Parathyroid adenoma (tissue), 2 donors: Measurements from ENCODE around the gene SPHKAP.

Source experiments
- H2AFZ ChIP-seq: fragments of 300-600 bp; sonication (generic); one replicate; pipeline ENCODE4 v1.7.0; 2017; ENCODE audit warnings: antibody characterized with exemption, mild to moderate bottlenecking
- H3K27ac ChIP-seq: fragments of 300-600 bp; sonication (generic); one replicate; pipeline ENCODE4 v1.7.0; 2017
- H3K27me3 ChIP-seq: fragments of 300-600 bp; sonication (generic); one replicate; pipeline ENCODE4 v1.7.0; 2017; ENCODE audit warnings: low read length; ENCODE audit not compliant: control insufficient read depth, insufficient read depth
- H3K36me3 ChIP-seq: fragments of 300-600 bp; sonication (generic); one replicate; pipeline ENCODE4 v1.7.0; 2017; ENCODE audit warnings: low read length; ENCODE audit not compliant: control insufficient read depth, insufficient read depth
- H3K4me1 ChIP-seq: fragments of 300-600 bp; sonication (generic); one replicate; pipeline ENCODE4 v1.7.0; 2017; ENCODE audit warnings: control low read depth
- H3K4me2 ChIP-seq: fragments of 300-600 bp; sonication (generic); one replicate; pipeline ENCODE4 v1.7.0; 2017; ENCODE audit warnings: low read length
- H3K4me3 ChIP-seq: fragments of 300-600 bp; sonication (generic); one replicate; pipeline ENCODE4 v1.7.0; 2017; ENCODE audit warnings: low read depth, low read length
- H3K79me2 ChIP-seq: fragments of 300-600 bp; sonication (generic); one replicate; pipeline ENCODE4 v1.7.0; 2017; ENCODE audit warnings: control low read depth
- H3K9ac ChIP-seq: fragments of 300-600 bp; sonication (generic); one replicate; pipeline ENCODE4 v1.7.0; 2017; ENCODE audit warnings: mild to moderate bottlenecking
- H3K9me3 ChIP-seq: fragments of 300-600 bp; sonication (generic); one replicate; pipeline ENCODE4 v1.7.0; 2017; ENCODE audit warnings: low read length; ENCODE audit not compliant: control insufficient read depth
- TF ChIP-seq, protein P1 (sequence below): fragments of 300-600 bp; sonication (generic); IDR thresholded peaks from one replicate; pipeline ENCODE4 v1.7.0; 2017; ENCODE audit warnings: antibody characterized with exemption, mild to moderate bottlenecking
- donor health status: primary hyperparathyroidism.

SPHKAP gene

DNA sequence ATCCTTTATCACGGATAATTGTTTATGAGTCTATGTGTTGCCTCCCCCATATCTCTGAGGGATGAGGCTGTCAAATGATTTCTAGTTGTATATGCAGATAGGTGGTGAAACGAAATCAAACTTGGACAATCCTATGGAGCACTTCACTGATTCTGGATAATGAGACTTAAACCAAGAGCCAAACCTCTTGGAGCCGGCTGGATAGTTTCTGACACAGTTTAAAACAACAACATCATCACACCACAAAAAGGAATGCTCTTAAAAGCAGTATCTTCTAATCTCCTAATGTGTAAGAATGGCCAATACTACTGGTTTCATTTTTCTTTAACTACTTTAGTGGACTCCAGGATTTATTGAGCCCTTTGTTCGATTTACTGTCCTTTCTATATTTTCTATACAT is 36.5 kb downstream of the SPHKAP start:
- Histone ChIP-seq H3K9ac (no peak overlapping the region), H2AFZ (no peak overlapping the region), H3K27me3 (no peaks in the 10 kb centered on the region), H3K79me2 (no peaks in the 10 kb centered on the region), H3K9me3 (no peaks in the 10 kb centered on the region), H3K4me1 (no peaks in the 10 kb centered on the region), H3K27ac (no peak overlapping the region), H3K4me2 (no peak overlapping the region), H3K4me3 (no peak overlapping the region), H3K36me3 (no peaks in the 10 kb centered on the region)
- TF ChIP-seq, protein P1, sequence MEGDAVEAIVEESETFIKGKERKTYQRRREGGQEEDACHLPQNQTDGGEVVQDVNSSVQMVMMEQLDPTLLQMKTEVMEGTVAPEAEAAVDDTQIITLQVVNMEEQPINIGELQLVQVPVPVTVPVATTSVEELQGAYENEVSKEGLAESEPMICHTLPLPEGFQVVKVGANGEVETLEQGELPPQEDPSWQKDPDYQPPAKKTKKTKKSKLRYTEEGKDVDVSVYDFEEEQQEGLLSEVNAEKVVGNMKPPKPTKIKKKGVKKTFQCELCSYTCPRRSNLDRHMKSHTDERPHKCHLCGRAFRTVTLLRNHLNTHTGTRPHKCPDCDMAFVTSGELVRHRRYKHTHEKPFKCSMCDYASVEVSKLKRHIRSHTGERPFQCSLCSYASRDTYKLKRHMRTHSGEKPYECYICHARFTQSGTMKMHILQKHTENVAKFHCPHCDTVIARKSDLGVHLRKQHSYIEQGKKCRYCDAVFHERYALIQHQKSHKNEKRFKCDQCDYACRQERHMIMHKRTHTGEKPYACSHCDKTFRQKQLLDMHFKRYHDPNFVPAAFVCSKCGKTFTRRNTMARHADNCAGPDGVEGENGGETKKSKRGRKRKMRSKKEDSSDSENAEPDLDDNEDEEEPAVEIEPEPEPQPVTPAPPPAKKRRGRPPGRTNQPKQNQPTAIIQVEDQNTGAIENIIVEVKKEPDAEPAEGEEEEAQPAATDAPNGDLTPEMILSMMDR = no peak

DNA sequence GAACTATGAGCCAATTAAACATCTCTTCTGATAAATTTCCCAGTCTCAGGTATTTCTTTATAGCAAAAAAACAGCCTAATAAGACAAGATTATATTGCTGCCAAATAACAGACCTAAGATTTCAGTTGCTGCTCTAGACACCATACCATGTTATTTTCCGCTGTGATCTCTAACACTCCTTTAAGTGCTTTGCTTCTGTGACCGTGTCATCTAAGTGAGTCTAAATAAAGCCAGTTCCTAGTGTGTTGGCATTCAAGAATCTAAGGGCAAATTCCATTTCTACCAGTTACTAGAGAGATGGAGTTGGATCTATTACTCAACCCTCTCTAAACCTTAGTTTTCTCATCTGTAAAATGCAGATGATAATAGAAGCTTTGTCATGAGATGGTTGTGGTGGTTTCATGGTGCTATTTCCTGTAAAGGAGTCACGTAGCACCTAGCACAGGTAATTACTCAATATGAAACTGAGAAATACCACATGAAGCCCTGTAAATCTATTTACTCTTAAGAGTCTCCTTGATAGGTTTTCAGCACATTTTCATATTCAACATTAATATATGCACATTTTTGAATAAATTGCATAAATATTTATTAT is 40.5 kb downstream of the SPHKAP start:
- no peaks in the 10 kb centered on the region for H3K4me1 ChIP-seq
- no peak overlapping the region for H3K4me2 ChIP-seq
- H3K27ac ChIP-seq = no peak overlapping the region
- no peaks in the 10 kb centered on the region for H3K9me3 ChIP-seq
- H2AFZ ChIP-seq = no peak overlapping the region
- no peak overlapping the region for H3K9ac ChIP-seq
- no peaks in the 10 kb centered on the region for H3K27me3 ChIP-seq
- no peak overlapping the region for H3K4me3 ChIP-seq
- H3K79me2 ChIP-seq = no peaks in the 10 kb centered on the region
- TF ChIP-seq, protein P1 = no peak
- no peaks in the 10 kb centered on the region for H3K36me3 ChIP-seq

DNA sequence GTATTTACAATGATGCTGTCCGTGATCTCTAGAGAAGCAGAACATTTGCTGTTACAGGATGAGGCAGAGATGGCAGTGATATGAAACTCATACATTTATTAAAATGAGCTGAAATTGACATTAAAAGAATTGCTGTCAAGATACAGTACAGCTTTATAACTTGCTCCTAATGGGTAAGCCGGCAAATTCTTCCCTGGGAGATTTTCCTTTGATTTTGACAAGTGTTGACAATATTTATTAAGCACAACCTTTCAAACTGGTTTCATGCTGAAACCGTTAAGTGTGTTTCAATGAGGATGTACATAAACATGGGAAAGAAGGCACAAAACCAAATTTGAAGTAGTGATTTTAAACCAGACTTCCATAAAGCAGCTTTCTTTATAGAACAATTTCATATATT is 45.5 kb downstream of the SPHKAP start:
- H3K4me1 ChIP-seq = no peaks in the 10 kb centered on the region
- TF ChIP-seq, protein P1 = no peak
- H3K9ac ChIP-seq = no peak overlapping the region
- no peaks in the 10 kb centered on the region for H3K36me3 ChIP-seq
- no peak overlapping the region for H3K27ac ChIP-seq
- H3K4me3 ChIP-seq = no peak overlapping the region
- no peaks in the 10 kb centered on the region for H3K27me3 ChIP-seq
- H3K79me2 ChIP-seq = no peaks in the 10 kb centered on the region
- no peak overlapping the region for H3K4me2 ChIP-seq
- no peak overlapping the region for H2AFZ ChIP-seq
- no peaks in the 10 kb centered on the region for H3K9me3 ChIP-seq

GRCh38 chr2:228135300-228135699 is 46.2 kb downstream of the SPHKAP start:
- no peak overlapping the region for H3K9ac ChIP-seq
- no peaks in the 10 kb centered on the region for H3K36me3 ChIP-seq
- TF ChIP-seq, protein P1 = no peak
- no peaks in the 10 kb centered on the region for H3K79me2 ChIP-seq
- no peak overlapping the region for H3K4me2 ChIP-seq
- H3K4me1 ChIP-seq = no peaks in the 10 kb centered on the region
- no peak overlapping the region for H3K4me3 ChIP-seq
- no peaks in the 10 kb centered on the region for H3K27me3 ChIP-seq
- H2AFZ ChIP-seq = no peak overlapping the region
- H3K27ac ChIP-seq = no peak overlapping the region
- H3K9me3 ChIP-seq = no peaks in the 10 kb centered on the region

GRCh38 chr2:228131833-228132232 is 49.7 kb downstream of the SPHKAP start:
- H3K36me3 ChIP-seq = no peaks in the 10 kb centered on the region
- H3K4me2 ChIP-seq = no peak overlapping the region
- TF ChIP-seq, protein P1 = no peak
- no peak overlapping the region for H2AFZ ChIP-seq
- H3K27ac ChIP-seq = no peak overlapping the region
- H3K9me3 ChIP-seq = no peaks in the 10 kb centered on the region
- H3K4me3 ChIP-seq = no peak overlapping the region
- H3K4me1 ChIP-seq = no peaks in the 10 kb centered on the region
- no peak overlapping the region for H3K9ac ChIP-seq
- no peaks in the 10 kb centered on the region for H3K27me3 ChIP-seq
- H3K79me2 ChIP-seq = no peaks in the 10 kb centered on the region
